ENCODE measurements around the gene UMOD.

Gene UMOD

GRCh38 chr16:20317117-20317516 lies 35.4 kb downstream of the UMOD start:
- no peaks in the 10 kb centered on the region for H3K36me3 ChIP-seq (ENCODE audit: low read length)
- no peaks in the 10 kb centered on the region for H3K27me3 ChIP-seq (ENCODE audit: low read length)
- TF ChIP-seq CTCF (IDR thresholded peaks at IDR 0.05; ENCODE audit: insufficient read depth, low read length, poor library complexity, severe bottlenecking) (no peak), EZH2phosphoT487 (conservative IDR thresholded peaks at IDR 0.05; ENCODE audit: low read length) (no peak)
- no peak overlapping the region for H3K4me3 ChIP-seq (ENCODE audit: insufficient read depth, low read length, poor library complexity, severe bottlenecking)
- no peak overlapping the region for H3K27ac ChIP-seq (ENCODE audit: low read depth, low read length)
- no peaks in the 10 kb centered on the region for H3K9me2 ChIP-seq (replicated peaks; ENCODE audit: insufficient read depth, low read length)
- H3K4me2 ChIP-seq (ENCODE audit: low read depth, low read length, poor library complexity, severe bottlenecking): no peak overlapping the region
- no peak overlapping the region for H3K9ac ChIP-seq (ENCODE audit: low read length)
- H3K9me3 ChIP-seq (ENCODE audit: insufficient read depth, low read length): no peaks in the 10 kb centered on the region
- no peaks in the 10 kb centered on the region for H4K20me1 ChIP-seq (ENCODE audit: low read depth, low read length)
- H3K79me2 ChIP-seq (ENCODE audit: insufficient read depth, low read length): no peaks in the 10 kb centered on the region
- H3F3A ChIP-seq (ENCODE audit: insufficient read depth): no peaks in the 10 kb centered on the region
- no peak overlapping the region for H2AFZ ChIP-seq (ENCODE audit: low read depth, low read length, severe bottlenecking)

GRCh38 chr16:20316715-20317114 lies 35.8 kb downstream of the UMOD start:
- Histone ChIP-seq H2AFZ (ENCODE audit: low read depth, low read length, severe bottlenecking) (no peak overlapping the region), H3K4me2 (ENCODE audit: low read depth, low read length, poor library complexity, severe bottlenecking) (no peak overlapping the region), H3K27me3 (ENCODE audit: low read length) (no peaks in the 10 kb centered on the region), H3K36me3 (ENCODE audit: low read length) (no peaks in the 10 kb centered on the region), H3K4me3 (ENCODE audit: insufficient read depth, low read length, poor library complexity, severe bottlenecking) (no peak overlapping the region), H3K9me2 (replicated peaks; ENCODE audit: insufficient read depth, low read length) (no peaks in the 10 kb centered on the region), H3K9me3 (ENCODE audit: insufficient read depth, low read length) (no peaks in the 10 kb centered on the region), H3K79me2 (ENCODE audit: insufficient read depth, low read length) (no peaks in the 10 kb centered on the region), H3K9ac (ENCODE audit: low read length) (no peak overlapping the region), H4K20me1 (ENCODE audit: low read depth, low read length) (no peaks in the 10 kb centered on the region), H3F3A (ENCODE audit: insufficient read depth) (no peaks in the 10 kb centered on the region), H3K27ac (ENCODE audit: low read depth, low read length) (no peak overlapping the region)
- TF ChIP-seq EZH2phosphoT487 (conservative IDR thresholded peaks at IDR 0.05; ENCODE audit: low read length): no peak

- no peaks in the 10 kb centered on the region for H3K79me2 ChIP-seq (ENCODE audit: insufficient read depth, low read length)
- H2AFZ ChIP-seq (ENCODE audit: low read depth, low read length, severe bottlenecking): no peak overlapping the region
- no peaks in the 10 kb centered on the region for H3F3A ChIP-seq (ENCODE audit: insufficient read depth)
- H3K4me2 ChIP-seq (ENCODE audit: low read depth, low read length, poor library complexity, severe bottlenecking): no peak overlapping the region
- TF ChIP-seq CTCF (IDR thresholded peaks at IDR 0.05; ENCODE audit: insufficient read depth, low read length, poor library complexity, severe bottlenecking) (no peak), EZH2phosphoT487 (conservative IDR thresholded peaks at IDR 0.05; ENCODE audit: low read length) (no peak)
- no peak overlapping the region for H3K4me3 ChIP-seq (ENCODE audit: insufficient read depth, low read length, poor library complexity, severe bottlenecking)
- no peaks in the 10 kb centered on the region for H3K27me3 ChIP-seq (ENCODE audit: low read length)
- no peaks in the 10 kb centered on the region for H3K36me3 ChIP-seq (ENCODE audit: low read length)
- no peak overlapping the region for H3K9ac ChIP-seq (ENCODE audit: low read length)
- no peaks in the 10 kb centered on the region for H3K9me3 ChIP-seq (ENCODE audit: insufficient read depth, low read length)
- H3K27ac ChIP-seq (ENCODE audit: low read depth, low read length): no peak overlapping the region
- no peaks in the 10 kb centered on the region for H4K20me1 ChIP-seq (ENCODE audit: low read depth, low read length)
- no peaks in the 10 kb centered on the region for H3K9me2 ChIP-seq (replicated peaks; ENCODE audit: insufficient read depth, low read length)
These were observed 36.8 kb downstream of the UMOD start for GRCh38 chr16:20315764-20316163.

- Histone ChIP-seq H3K9me2 (replicated peaks; ENCODE audit: insufficient read depth, low read length) (no peaks in the 10 kb centered on the region), H4K20me1 (ENCODE audit: low read depth, low read length) (no peaks in the 10 kb centered on the region), H3K36me3 (ENCODE audit: low read length) (no peaks in the 10 kb centered on the region), H3K4me3 (ENCODE audit: insufficient read depth, low read length, poor library complexity, severe bottlenecking) (no peak overlapping the region), H3K4me2 (ENCODE audit: low read depth, low read length, poor library complexity, severe bottlenecking) (no peak overlapping the region), H3K27me3 (ENCODE audit: low read length) (no peaks in the 10 kb centered on the region), H3F3A (ENCODE audit: insufficient read depth) (no peaks in the 10 kb centered on the region), H3K79me2 (ENCODE audit: insufficient read depth, low read length) (no peaks in the 10 kb centered on the region), H3K9ac (ENCODE audit: low read length) (no peak overlapping the region), H3K27ac (ENCODE audit: low read depth, low read length) (no peak overlapping the region), H2AFZ (ENCODE audit: low read depth, low read length, severe bottlenecking) (no peak overlapping the region), H3K9me3 (ENCODE audit: insufficient read depth, low read length) (no peaks in the 10 kb centered on the region)
- no peak for TF ChIP-seq EZH2phosphoT487 (conservative IDR thresholded peaks at IDR 0.05; ENCODE audit: low read length)
- no peak for TF ChIP-seq CTCF (IDR thresholded peaks at IDR 0.05; ENCODE audit: insufficient read depth, low read length, poor library complexity, severe bottlenecking)
These were observed 37.9 kb downstream of the UMOD start for GRCh38 chr16:20314575-20314974.

All from SU-DHL-6 (cell line).